H9 (cell line): ENCODE data around the gene TNFRSF11A. TPM values are rescaled to one million over a fixed set of nuclear protein-coding genes. Genes with fewer than 3 reads are reported as not detected.

Experiments
- DNase-seq: peaks from one replicate; pipeline ENCODE4 v3.0.0-alpha.2; 2017
- H2AFZ ChIP-seq: one replicate; pipeline ENCODE4 v1.6.1; 2013; ENCODE audit warnings: mild to moderate bottlenecking, low read length, control low read depth, moderate library complexity
- H2AK5ac ChIP-seq: 2 replicates; pipeline ENCODE4 v1.6.1; 2013; ENCODE audit warnings: low read length, control low read depth, mixed read lengths; ENCODE audit not compliant: insufficient read length
- H2BK120ac ChIP-seq: one replicate; pipeline ENCODE4 v1.6.1; 2013; ENCODE audit warnings: low read depth, mild to moderate bottlenecking, low read length, control low read depth, inconsistent platforms; ENCODE audit not compliant: poor library complexity, severe bottlenecking
- H2BK12ac ChIP-seq: 2 replicates; pipeline ENCODE4 v1.6.1; 2013; ENCODE audit warnings: low read length, control low read depth, mixed read lengths, low read depth; ENCODE audit not compliant: insufficient read length
- H2BK15ac ChIP-seq: 2 replicates; pipeline ENCODE4 v1.6.1; 2013; ENCODE audit warnings: low read depth, low read length, control low read depth
- H2BK20ac ChIP-seq: one replicate; pipeline ENCODE4 v1.6.1; 2013; ENCODE audit warnings: low read depth, mild to moderate bottlenecking, low read length, control low read depth, inconsistent platforms; ENCODE audit not compliant: poor library complexity, severe bottlenecking
- H2BK5ac ChIP-seq: 2 replicates; pipeline ENCODE4 v1.6.1; 2013; ENCODE audit warnings: low read length, control low read depth, mixed read lengths; ENCODE audit not compliant: insufficient read length
- H3K14ac ChIP-seq: 2 replicates; pipeline ENCODE4 v1.6.1; 2013; ENCODE audit warnings: low read length, control low read depth; ENCODE audit not compliant: insufficient read depth
- H3K18ac ChIP-seq: 2 replicates; pipeline ENCODE4 v1.6.1; 2013; ENCODE audit warnings: low read depth, mild to moderate bottlenecking, mixed read lengths, low read length, control low read depth; ENCODE audit not compliant: insufficient read length
- H3K23ac ChIP-seq: 2 replicates; pipeline ENCODE4 v1.6.1; 2013; ENCODE audit warnings: low read length, control low read depth, mixed read lengths, low read depth; ENCODE audit not compliant: insufficient read length
- H3K23me2 ChIP-seq: 2 replicates; pipeline ENCODE4 v1.6.1; 2013; ENCODE audit warnings: low read depth, mild to moderate bottlenecking, mixed read lengths, low read length, control low read depth; ENCODE audit not compliant: insufficient read length, poor library complexity, severe bottlenecking
- H3K27ac ChIP-seq: 2 replicates; pipeline ENCODE4 v1.5.1; 2013; ENCODE audit warnings: low read length, control low read depth, mixed read lengths, low read depth; ENCODE audit not compliant: insufficient read length
- H3K27me3 ChIP-seq: 2 replicates; pipeline ENCODE4 v1.6.1; 2013; ENCODE audit warnings: low read length, control low read depth, inconsistent platforms; ENCODE audit not compliant: insufficient read depth
- H3K4ac ChIP-seq: 2 replicates; pipeline ENCODE4 v1.6.1; 2013; ENCODE audit warnings: low read depth, mild to moderate bottlenecking, control low read depth, inconsistent platforms, low read length, moderate library complexity
- H3K4me1 ChIP-seq: 2 replicates; pipeline ENCODE4 v1.6.1; 2013; ENCODE audit warnings: low read length, control low read depth, inconsistent platforms; ENCODE audit not compliant: insufficient read depth
- H3K4me2 ChIP-seq: 2 replicates; pipeline ENCODE4 v1.6.1; 2013; ENCODE audit warnings: low read length, control low read depth, mixed read lengths; ENCODE audit not compliant: insufficient read length, insufficient read depth
- H3K56ac ChIP-seq: 2 replicates; pipeline ENCODE4 v1.6.1; 2013; ENCODE audit warnings: low read depth, mild to moderate bottlenecking, mixed read lengths, low read length, control low read depth; ENCODE audit not compliant: insufficient read length
- H3K79me1 ChIP-seq: 2 replicates; pipeline ENCODE4 v1.6.1; 2013; ENCODE audit warnings: low read depth, mild to moderate bottlenecking, moderate library complexity, low read length, control low read depth, inconsistent platforms; ENCODE audit not compliant: insufficient read depth, poor library complexity, severe bottlenecking
- H3K79me2 ChIP-seq: 2 replicates; pipeline ENCODE4 v1.6.1; 2013; ENCODE audit warnings: low read length, control low read depth, inconsistent platforms; ENCODE audit not compliant: insufficient read depth
- H3K9ac ChIP-seq: 2 replicates; pipeline ENCODE4 v1.6.1; 2013; ENCODE audit warnings: low read length, control low read depth, mixed read lengths; ENCODE audit not compliant: insufficient read length; ENCODE audit errors: extremely low read depth
- H3K9me3 ChIP-seq: one replicate; pipeline ENCODE4 v1.6.1; 2013; ENCODE audit warnings: low read depth, low read length, inconsistent platforms; ENCODE audit not compliant: control insufficient read depth
- H3T11ph ChIP-seq: one replicate; pipeline ENCODE4 v1.6.1; 2013; ENCODE audit warnings: mild to moderate bottlenecking, low read length, control low read depth, inconsistent platforms
- H4K20me1 ChIP-seq: one replicate; pipeline ENCODE4 v1.6.1; 2013; ENCODE audit not compliant: control insufficient read depth, insufficient read length, insufficient read depth
- H4K5ac ChIP-seq: 2 replicates; pipeline ENCODE4 v1.6.1; 2013; ENCODE audit warnings: low read depth, mild to moderate bottlenecking, mixed read lengths, low read length, control low read depth; ENCODE audit not compliant: insufficient read length
- H4K8ac ChIP-seq: replicated peaks from 2 replicates; pipeline ENCODE4 v1.6.1; 2013; ENCODE audit warnings: low read length, control low read depth, mixed read lengths, low read depth; ENCODE audit not compliant: insufficient read length
- H4K91ac ChIP-seq: 2 replicates; pipeline ENCODE4 v1.6.1; 2013; ENCODE audit warnings: low read depth, mild to moderate bottlenecking, moderate library complexity, mixed read lengths, low read length, control low read depth; ENCODE audit not compliant: insufficient read length
- H3K27ac Mint-ChIP-seq, 3 experiments: 2 replicates in 2 of 3; 3 replicates in 1 of 3; pipeline ENCODE4 v1.8.0; 2020 to 2021; ENCODE audit warnings: mixed read lengths in 3 of 3, mild to moderate bottlenecking in 1 of 3, moderate library complexity in 1 of 3
- H3K27me3 Mint-ChIP-seq: 2 replicates; pipeline ENCODE4 v1.8.0; 2021; ENCODE audit warnings: low read depth, mild to moderate bottlenecking, moderate library complexity, mixed read lengths
- H3K36me3 Mint-ChIP-seq, 3 experiments: 2 replicates in 2 of 3; 3 replicates in 1 of 3; pipeline ENCODE4 v1.8.0; 2020 to 2021; ENCODE audit warnings: low read depth in 3 of 3, mixed read lengths in 3 of 3; ENCODE audit not compliant: insufficient read depth in 1 of 3
- H3K4me1 Mint-ChIP-seq, 2 experiments: 2 replicates each; pipeline ENCODE4 v1.8.0; 2020; ENCODE audit warnings: mixed read lengths in 2 of 2
- H3K4me3 Mint-ChIP-seq, 2 experiments: 2 replicates in 1 of 2; 3 replicates in 1 of 2; pipeline ENCODE4 v1.8.0; 2020 to 2021; ENCODE audit warnings: mild to moderate bottlenecking in 2 of 2, mixed read lengths in 2 of 2, moderate library complexity in 1 of 2
- H3K9me3 Mint-ChIP-seq, 2 experiments: 2 replicates in 1 of 2; 3 replicates in 1 of 2; pipeline ENCODE4 v1.8.0; 2020; ENCODE audit warnings: mild to moderate bottlenecking in 2 of 2, mixed read lengths in 2 of 2, moderate library complexity in 1 of 2
- WGBS: extraction: QIAGEN DNeasy Blood & Tissue Kit; methylation state at CpG from one replicate; pipeline ENCODE4 v1.1.7; 2013; ENCODE audit warnings: missing lambda C conversion rate, low lambda C conversion rate, mixed read lengths; ENCODE audit not compliant: insufficient read length; ENCODE audit errors: extremely low coverage; 5-methylcytosine and 5-hydroxymethylcytosine counted together
- total RNA-seq: library from RNA; stranded (reverse); gene quantifications from 2 replicates; pipeline ENCODE4 v1.2.1, GENCODE V29; 2021
- TF ChIP-seq, protein P1 (sequence below): fragments of 200-600 bp; sonication (generic); conservative IDR thresholded peaks from 3 replicates; pipeline ENCODE4 v1.8.0; 2021; ENCODE audit warnings: antibody characterized with exemption, mild to moderate bottlenecking

Gene TNFRSF11A
- total RNA-seq, 1 experiment from 2014 or later: 7.8 TPM

DNA sequence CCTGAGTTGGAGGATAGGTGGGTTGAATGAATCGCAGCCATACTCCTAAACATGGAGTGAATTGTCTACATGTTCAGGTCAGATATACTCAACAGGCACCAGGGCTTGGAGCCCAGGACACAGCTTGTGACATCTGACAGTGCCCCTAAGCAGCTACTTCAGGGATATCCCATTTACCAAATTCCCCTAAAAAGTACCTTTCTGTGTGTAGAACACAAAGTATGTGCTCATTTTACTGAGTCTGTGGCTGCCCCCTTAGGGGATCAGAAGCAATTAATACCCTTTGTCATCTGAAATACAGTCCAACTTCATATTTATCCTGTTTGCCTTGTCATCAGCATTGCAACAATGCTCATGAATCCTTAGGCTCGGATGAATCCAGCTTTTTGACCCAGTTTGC is 20.8 kb downstream of the TNFRSF11A start:
- Histone ChIP-seq H3T11ph (no peak overlapping the region), H2BK12ac (no peak overlapping the region), H3K4ac (no peak overlapping the region), H3K27ac (no peak overlapping the region), H4K91ac (no peak overlapping the region), H3K23me2 (no peaks in the 10 kb centered on the region), H3K23ac (no peak overlapping the region), H2BK15ac (no peak overlapping the region), H2BK5ac (no peak overlapping the region), H3K27me3 (no peaks in the 10 kb centered on the region), H3K79me1 (no peaks in the 10 kb centered on the region), H3K56ac (no peak overlapping the region), H3K9ac (no peak overlapping the region), H3K4me2 (no peak overlapping the region), H3K4me1 (peaks cover 10% of the 10 kb centered on the region; the same call in 1 of the 2 replicates), H4K5ac (no peak overlapping the region), H2BK120ac (no peak overlapping the region), H3K14ac (no peak overlapping the region), H4K8ac (no peak overlapping the region), H2AFZ (no peak overlapping the region), H2AK5ac (no peak overlapping the region), H2BK20ac (no peak overlapping the region), H3K18ac (no peak overlapping the region), H3K9me3 (no peaks in the 10 kb centered on the region), H4K20me1 (no peaks in the 10 kb centered on the region), H3K79me2 (no peaks in the 10 kb centered on the region)
- peak overlapping the region in 1 of 3 experiments; percentile 54; a peak in 3 of 7 replicates for H3K27ac Mint-ChIP-seq
- TF ChIP-seq, protein P1, sequence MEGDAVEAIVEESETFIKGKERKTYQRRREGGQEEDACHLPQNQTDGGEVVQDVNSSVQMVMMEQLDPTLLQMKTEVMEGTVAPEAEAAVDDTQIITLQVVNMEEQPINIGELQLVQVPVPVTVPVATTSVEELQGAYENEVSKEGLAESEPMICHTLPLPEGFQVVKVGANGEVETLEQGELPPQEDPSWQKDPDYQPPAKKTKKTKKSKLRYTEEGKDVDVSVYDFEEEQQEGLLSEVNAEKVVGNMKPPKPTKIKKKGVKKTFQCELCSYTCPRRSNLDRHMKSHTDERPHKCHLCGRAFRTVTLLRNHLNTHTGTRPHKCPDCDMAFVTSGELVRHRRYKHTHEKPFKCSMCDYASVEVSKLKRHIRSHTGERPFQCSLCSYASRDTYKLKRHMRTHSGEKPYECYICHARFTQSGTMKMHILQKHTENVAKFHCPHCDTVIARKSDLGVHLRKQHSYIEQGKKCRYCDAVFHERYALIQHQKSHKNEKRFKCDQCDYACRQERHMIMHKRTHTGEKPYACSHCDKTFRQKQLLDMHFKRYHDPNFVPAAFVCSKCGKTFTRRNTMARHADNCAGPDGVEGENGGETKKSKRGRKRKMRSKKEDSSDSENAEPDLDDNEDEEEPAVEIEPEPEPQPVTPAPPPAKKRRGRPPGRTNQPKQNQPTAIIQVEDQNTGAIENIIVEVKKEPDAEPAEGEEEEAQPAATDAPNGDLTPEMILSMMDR: no peak
- no peak for DNase-seq
- H3K36me3 Mint-ChIP-seq: peaks cover 1 to 9% (median 4%) of the 10 kb centered on the region in 3 experiments; a peak in 5 of 7 replicates
- WGBS: no CpG with 5 or more reads among the region's 2 CpGs
- H3K4me3 Mint-ChIP-seq: no peak overlapping the region
- no peaks in the 10 kb centered on the region for H3K9me3 Mint-ChIP-seq
- H3K4me1 Mint-ChIP-seq: peaks cover 32 to 34% of the 10 kb centered on the region in 2 experiments
- peaks cover 11% of the 10 kb centered on the region for H3K27me3 Mint-ChIP-seq
